ENCODE measurements around the gene SIGLEC8.
"Not testable (repeated sequence)": the region's sequence is repeated elsewhere in the genome, so short reads cannot be mapped to it uniquely, and the experiment has no call there.

The SIGLEC8 gene

GRCh38 chr19:51472607-51473006 lies 14.4 kb upstream of the SIGLEC8 start:
- no peak for ATAC-seq

GRCh38 chr19:51471527-51471926 lies 13.3 kb upstream of the SIGLEC8 start:
- ATAC-seq, result no peak

GRCh38 chr19:51470966-51471365 lies 12.7 kb upstream of the SIGLEC8 start:
- ATAC-seq, result no peak

GRCh38 chr19:51469629-51470028 lies 11.4 kb upstream of the SIGLEC8 start:
- no peak for ATAC-seq

- no peak for ATAC-seq
Measured at GRCh38 chr19:51469162-51469561, 10.9 kb upstream of the SIGLEC8 start.

GRCh38 chr19:51468545-51468920 lies 10.3 kb upstream of the SIGLEC8 start:
- ATAC-seq, result no peak

GRCh38 chr19:51467864-51468544 lies 9.8 kb upstream of the SIGLEC8 start:
- no peak for ATAC-seq

- ATAC-seq, result no peak
Measured at GRCh38 chr19:51466723-51467122, 8.5 kb upstream of the SIGLEC8 start.

- ATAC-seq, result peak in 1 of 2 donors; percentile 46
Measured at GRCh38 chr19:51463976-51464581, 5.8 kb upstream of the SIGLEC8 start.

GRCh38 chr19:51462681-51463080 lies 4.4 kb upstream of the SIGLEC8 start:
- ATAC-seq, result no peak

- ATAC-seq, result no peak
Measured at GRCh38 chr19:51462276-51462675, 4.0 kb upstream of the SIGLEC8 start.

GRCh38 chr19:51461723-51462161 lies 3.5 kb upstream of the SIGLEC8 start:
- ATAC-seq, result peak in 1 of 2 donors; percentile 5

- no peak for ATAC-seq
Measured at GRCh38 chr19:51460164-51460992, 2.1 kb upstream of the SIGLEC8 start.

- ATAC-seq, result no peak
Measured at GRCh38 chr19:51458899-51459505, 748 bp upstream of the SIGLEC8 start.

- no peak for ATAC-seq
Measured at GRCh38 chr19:51457351-51458013, 772 bp downstream of the SIGLEC8 start.

GRCh38 chr19:51456541-51457290 lies 1.5 kb downstream of the SIGLEC8 start:
- no peak for ATAC-seq

- ATAC-seq, result peak; percentile 63 to 64
Measured at GRCh38 chr19:51450730-51451307, 7.4 kb downstream of the SIGLEC8 start.

GRCh38 chr19:51448411-51449016 lies 9.7 kb downstream of the SIGLEC8 start:
- ATAC-seq, result peak; percentile 62 to 81

- no peak for ATAC-seq
Measured at GRCh38 chr19:51448011-51448410, 10.2 kb downstream of the SIGLEC8 start.

GRCh38 chr19:51447510-51447909 lies 10.7 kb downstream of the SIGLEC8 start:
- not testable (repeated sequence) for ATAC-seq

Data from activated CD4-positive, CD25-positive, alpha-beta regulatory T cell treated with anti-CD3 and anti-CD28 coated beads, Interleukin-2, amount 50 U/mL, for 24 hours (primary cell).